Cardiac septum (tissue), 1 donor: ENCODE data around the gene ZNRF4. TPM values are rescaled to one million over a fixed set of nuclear protein-coding genes. Genes with fewer than 3 reads are reported as not detected.

Experiments used
- DNase-seq: peaks from one replicate; pipeline ENCODE4 v3.0.0-alpha.2; 2020; ENCODE audit warnings: low spot score
- intact Hi-C: fragments of 100-400 bp; cut with DNase I; formaldehyde crosslinking; loops from one replicate; pipeline ENCODE4 v1.14.0; 2022
- total RNA-seq: library from RNA; stranded (reverse); fragmentation: NEBNext Ultra II Directional; extraction: Animal tissue kit (Norgen Biotek cat#: 25700); gene quantifications from one replicate; pipeline ENCODE4 v1.2.1, GENCODE V29; 2021
- donor health status: DM: no; HTN: no; CAD: no.

Gene ZNRF4
- total RNA-seq, 1 donor from 2014 or later: not detected

GRCh38 chr19:5494773-5495172 lies 39.6 kb downstream of the ZNRF4 start:
- intact Hi-C loops: no loop called here
- DNase-seq: no peak

GRCh38 chr19:5495792-5496191 lies 40.6 kb downstream of the ZNRF4 start:
- DNase-seq: no peak
- intact Hi-C loops: no loop called here

- no peak for DNase-seq
- intact Hi-C loops: no loop called here
Observed at GRCh38 chr19:5497297-5497696, 42.1 kb downstream of the ZNRF4 start.

- DNase-seq: no peak
- intact Hi-C loops: no loop called here
Observed at GRCh38 chr19:5498830-5499550, 43.8 kb downstream of the ZNRF4 start.

- no peak for DNase-seq
- intact Hi-C loops: no loop called here
Observed at GRCh38 chr19:5501907-5502306, 46.7 kb downstream of the ZNRF4 start.

- DNase-seq: no peak
- intact Hi-C loops: no loop called here
Observed at GRCh38 chr19:5503598-5503997, 48.4 kb downstream of the ZNRF4 start.

GRCh38 chr19:5504114-5504513 lies 48.9 kb downstream of the ZNRF4 start:
- intact Hi-C loops: no loop called here
- DNase-seq: no peak

Other genes starting within 250 kb of the ZNRF4 start
- gene PTPRS, start 114.6 kb upstream of the ZNRF4 start, total RNA-seq: 37.5 TPM
- 0.16 TPM for gene TINCR, start 112.5 kb downstream of the ZNRF4 start, total RNA-seq
- gene SAFB2, start 167.4 kb downstream of the ZNRF4 start, total RNA-seq: 48.6 TPM
- 67.4 TPM for gene SAFB, start 167.7 kb downstream of the ZNRF4 start, total RNA-seq
- gene MICOS13, start 225.1 kb downstream of the ZNRF4 start, total RNA-seq: 143 TPM
- gene HSD11B1L, start 225.6 kb downstream of the ZNRF4 start, total RNA-seq: 4.3 TPM
- gene RPL36, start 234.9 kb downstream of the ZNRF4 start, total RNA-seq: 337 TPM